Peyer's patch (tissue), 4 donors: ENCODE measurements around the gene EXOC4.

ENCODE experiments used
- CTCF ChIP-seq, 6 experiments: fragments of 450-650 bp in 4 of 6; fragments of 200-600 bp in 2 of 6; sonication (generic) in 1 of 6; IDR thresholded peaks; one replicate each; pipeline ENCODE4 v1.5.1; 2017 to 2019; ENCODE audit warnings: antibody characterized with exemption in 6 of 6, mild to moderate bottlenecking in 3 of 6, moderate library complexity in 1 of 6
- POLR2A ChIP-seq, 2 donors: fragments of 450-650 bp; IDR thresholded peaks; one replicate each; pipeline ENCODE4 v1.5.1; 2017; ENCODE audit warnings: antibody characterized with exemption in 2 of 2, mild to moderate bottlenecking in 2 of 2, moderate library complexity in 2 of 2

GRCh38 chr7:133591704-133592340 lies 338.9 kb downstream of the EXOC4 start:
- TF ChIP-seq CTCF (IDR thresholded peaks at IDR 0.05) (no peak), POLR2A (IDR thresholded peaks at IDR 0.05) (no peak)
